OCI-LY3 (cell line): Measurements from ENCODE around the gene U2SURP.

Experiments used
- EZH2phosphoT487 ChIP-seq: fragments of 200-600 bp; shearing (Covaris generic); IDR thresholded peaks from 2 replicates; pipeline ENCODE4 v1.6.1; 2018; ENCODE audit warnings: antibody characterized with exemption, mixed run types, low read depth
- TF ChIP-seq, protein P1 (sequence below): fragments of 200-600, 300-600 bp; sonication (generic); IDR thresholded peaks from 2 replicates; pipeline ENCODE4 v1.5.1; 2014; ENCODE audit warnings: antibody characterized with exemption, low read length, low read depth

DNA sequence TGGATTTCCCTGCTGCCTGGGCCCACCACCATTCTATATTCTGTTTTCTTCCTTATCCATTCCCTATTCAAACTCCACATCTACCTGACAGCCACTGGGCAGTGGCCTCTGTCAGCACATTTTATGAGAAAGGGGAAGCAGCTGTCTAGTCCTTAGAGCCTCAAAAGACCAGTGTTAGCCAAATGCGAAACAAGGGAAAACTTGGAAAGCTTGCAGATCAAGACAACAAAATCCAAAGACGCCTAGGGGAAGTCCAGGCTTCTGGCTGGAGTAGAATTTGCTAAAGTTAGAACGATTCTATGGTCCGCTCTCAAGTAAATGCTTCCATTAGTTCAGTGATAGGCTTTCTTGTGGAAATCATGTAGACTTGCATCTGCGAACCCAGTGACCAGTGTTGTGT lies 78.8 kb downstream of the U2SURP start:
- TF ChIP-seq, protein P1, sequence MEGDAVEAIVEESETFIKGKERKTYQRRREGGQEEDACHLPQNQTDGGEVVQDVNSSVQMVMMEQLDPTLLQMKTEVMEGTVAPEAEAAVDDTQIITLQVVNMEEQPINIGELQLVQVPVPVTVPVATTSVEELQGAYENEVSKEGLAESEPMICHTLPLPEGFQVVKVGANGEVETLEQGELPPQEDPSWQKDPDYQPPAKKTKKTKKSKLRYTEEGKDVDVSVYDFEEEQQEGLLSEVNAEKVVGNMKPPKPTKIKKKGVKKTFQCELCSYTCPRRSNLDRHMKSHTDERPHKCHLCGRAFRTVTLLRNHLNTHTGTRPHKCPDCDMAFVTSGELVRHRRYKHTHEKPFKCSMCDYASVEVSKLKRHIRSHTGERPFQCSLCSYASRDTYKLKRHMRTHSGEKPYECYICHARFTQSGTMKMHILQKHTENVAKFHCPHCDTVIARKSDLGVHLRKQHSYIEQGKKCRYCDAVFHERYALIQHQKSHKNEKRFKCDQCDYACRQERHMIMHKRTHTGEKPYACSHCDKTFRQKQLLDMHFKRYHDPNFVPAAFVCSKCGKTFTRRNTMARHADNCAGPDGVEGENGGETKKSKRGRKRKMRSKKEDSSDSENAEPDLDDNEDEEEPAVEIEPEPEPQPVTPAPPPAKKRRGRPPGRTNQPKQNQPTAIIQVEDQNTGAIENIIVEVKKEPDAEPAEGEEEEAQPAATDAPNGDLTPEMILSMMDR = no peak
- no peak for TF ChIP-seq EZH2phosphoT487
